NCI-H187 (cell line): Measurements from ENCODE around the gene ZNF414.
A peak's percentile ranks its signal among the peaks of the same experiment; 100 is the strongest.
"Not testable (repeated sequence)": the region's sequence is repeated elsewhere in the genome, so short reads cannot be mapped to it uniquely, and the experiment has no call there.

Source experiments
- DNase-seq, 2 experiments: peaks; one replicate each; lab custom pipeline; 2025; lab: John Stamatoyannopoulos, UW

Gene ZNF414

DNA sequence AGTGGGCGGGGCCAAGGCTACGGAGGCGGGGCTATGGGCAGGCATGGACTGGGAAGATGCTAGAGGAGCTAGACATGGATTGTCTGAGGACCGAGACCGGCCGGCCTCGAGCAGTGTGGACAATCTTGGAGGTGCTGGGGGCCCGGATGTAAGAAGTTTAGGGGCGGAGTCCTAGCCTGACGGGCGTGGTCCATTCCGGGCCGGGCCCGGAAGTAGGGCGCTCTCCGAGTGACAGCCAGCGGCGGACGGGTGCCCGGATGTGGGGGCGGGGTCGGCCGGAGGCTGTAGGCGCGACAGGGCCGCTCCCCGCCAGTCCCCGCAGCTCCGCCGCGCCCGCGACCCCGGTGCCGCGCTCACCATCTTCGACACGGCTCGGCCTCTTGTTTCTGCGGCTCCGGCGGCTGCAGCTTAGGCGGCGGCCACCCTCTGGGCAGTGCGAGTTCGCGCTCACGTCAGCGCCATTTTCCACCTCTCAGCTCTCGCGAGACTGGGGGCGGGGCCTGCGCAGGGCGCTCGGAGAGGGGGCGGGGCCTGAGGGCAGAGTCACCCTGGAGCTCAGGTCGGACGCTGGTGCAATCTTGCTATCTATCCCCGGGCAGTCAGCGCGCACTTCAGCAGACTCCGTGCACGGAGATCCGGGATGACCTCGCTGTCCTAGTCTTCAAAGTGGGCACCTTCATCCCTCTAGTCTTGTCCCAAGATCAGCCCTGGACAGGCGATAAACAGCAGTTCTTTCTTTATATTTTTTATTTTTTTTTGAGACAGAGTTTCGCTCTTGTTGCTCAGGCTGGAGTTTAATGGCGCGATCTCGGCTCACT lies at the start of gene ZNF414:
ZNF414 (minus strand) TSS at position 481 of the 818 bp plus-strand sequence; CDS start at position 360, 121 bp downstream.
- DNase-seq = peak; percentile 84 to 90

DNA sequence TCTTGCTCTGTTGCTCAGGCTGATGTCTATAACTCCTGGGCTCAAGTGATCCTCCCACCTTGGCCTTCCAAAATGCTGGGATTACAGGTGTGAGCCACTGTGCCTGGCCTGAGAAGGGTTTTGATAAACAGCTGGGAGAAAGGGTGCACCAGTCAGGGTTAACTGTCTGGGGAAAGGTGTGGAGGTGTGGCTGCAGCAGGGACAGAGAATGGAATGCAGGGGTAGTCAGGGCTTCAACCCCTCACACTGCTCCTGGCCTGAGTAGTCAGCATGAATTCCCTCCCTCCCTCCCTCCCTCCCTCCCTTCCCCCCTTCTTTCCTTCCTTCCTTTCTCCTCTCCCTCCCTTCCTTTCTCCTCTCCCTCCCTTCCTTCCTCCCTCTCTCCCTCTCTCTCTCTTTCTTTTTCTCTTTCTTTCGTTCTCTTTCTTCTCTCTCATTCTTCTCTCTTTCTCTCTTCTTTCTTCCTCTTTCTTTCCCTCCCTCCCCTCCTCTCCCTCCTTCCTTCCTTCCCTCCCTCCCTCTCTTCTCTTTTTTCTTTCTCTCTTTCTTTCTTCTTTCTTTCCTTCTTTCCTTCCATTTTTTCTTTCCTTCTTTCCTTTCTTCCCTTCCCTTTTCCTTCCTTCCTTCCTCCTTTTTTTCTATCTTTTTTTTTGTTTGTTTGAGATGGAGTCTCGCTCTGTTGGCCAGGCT lies 47.3 kb upstream of the ZNF414 start:
- DNase-seq = no peak

DNA sequence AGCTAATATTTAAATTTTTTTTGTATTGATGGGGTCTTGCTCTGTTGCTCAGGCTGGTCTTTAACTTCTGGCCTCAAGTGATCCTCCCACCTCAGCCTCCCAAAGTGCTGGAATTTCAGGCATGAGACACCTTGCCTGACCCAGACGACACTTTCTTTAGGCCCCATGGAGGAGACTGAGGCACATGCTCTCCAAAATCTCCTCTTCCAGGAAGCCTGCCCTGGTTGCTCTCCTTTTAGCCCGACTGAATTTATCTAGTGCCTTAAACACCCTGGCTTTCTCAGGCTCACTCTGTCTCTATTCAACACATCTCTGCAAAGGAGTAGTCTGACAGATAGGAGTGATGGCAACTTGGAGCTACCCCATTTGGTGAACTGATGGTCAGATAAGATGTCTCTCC lies 44.4 kb upstream of the ZNF414 start:
- DNase-seq = no peak

- DNase-seq = no peak
These were observed 43.8 kb upstream of the ZNF414 start for GRCh38 chr19:8557642-8558238.

GRCh38 chr19:8553729-8554128 lies 39.8 kb upstream of the ZNF414 start:
- not testable (repeated sequence) for DNase-seq

DNA sequence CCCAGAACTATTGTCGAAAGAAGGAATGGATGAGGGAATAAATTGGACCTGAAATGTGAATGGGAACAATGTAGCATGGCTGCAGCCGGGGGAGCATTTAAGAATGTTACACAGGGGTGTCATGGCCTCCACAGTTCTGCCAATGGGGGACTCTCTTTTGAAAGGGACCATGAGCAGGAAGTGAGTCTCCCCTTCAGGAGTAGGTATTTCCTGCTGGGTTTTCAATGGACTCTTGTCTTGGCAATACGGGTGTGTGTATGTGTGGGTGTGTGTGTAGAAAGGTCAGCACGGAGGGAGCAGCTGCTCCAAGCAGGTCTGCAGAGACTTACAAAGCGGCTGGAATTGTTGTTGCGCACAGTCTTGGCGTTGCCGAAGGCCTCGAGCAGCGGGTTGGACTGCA lies 38.8 kb upstream of the ZNF414 start:
- DNase-seq = no peak

- no peak for DNase-seq
These were observed 36.1 kb upstream of the ZNF414 start for GRCh38 chr19:8550070-8550469.

GRCh38 chr19:8545743-8546142 lies 31.8 kb upstream of the ZNF414 start:
- DNase-seq = no peak

DNA sequence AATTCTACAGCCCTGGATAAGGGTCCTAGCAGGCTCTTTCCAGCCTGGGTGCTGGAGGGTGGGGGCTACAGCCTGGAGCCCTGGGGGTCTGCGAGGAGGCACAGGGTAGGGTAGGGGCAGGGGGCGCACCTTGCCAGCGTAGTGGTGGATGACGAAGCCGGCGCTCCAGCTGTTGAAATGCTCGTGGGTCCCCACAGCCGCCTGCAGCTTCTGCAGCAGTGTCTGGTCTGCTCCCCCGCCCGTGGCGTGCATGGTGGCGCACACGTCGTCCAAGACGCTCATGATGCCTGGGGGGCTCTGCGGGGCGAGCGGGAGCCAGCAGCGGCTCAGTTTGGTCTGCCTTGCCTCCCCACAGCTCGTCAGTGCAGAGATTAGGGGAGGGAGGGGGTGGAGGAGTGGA lies 30.2 kb upstream of the ZNF414 start:
- DNase-seq = no peak

DNA sequence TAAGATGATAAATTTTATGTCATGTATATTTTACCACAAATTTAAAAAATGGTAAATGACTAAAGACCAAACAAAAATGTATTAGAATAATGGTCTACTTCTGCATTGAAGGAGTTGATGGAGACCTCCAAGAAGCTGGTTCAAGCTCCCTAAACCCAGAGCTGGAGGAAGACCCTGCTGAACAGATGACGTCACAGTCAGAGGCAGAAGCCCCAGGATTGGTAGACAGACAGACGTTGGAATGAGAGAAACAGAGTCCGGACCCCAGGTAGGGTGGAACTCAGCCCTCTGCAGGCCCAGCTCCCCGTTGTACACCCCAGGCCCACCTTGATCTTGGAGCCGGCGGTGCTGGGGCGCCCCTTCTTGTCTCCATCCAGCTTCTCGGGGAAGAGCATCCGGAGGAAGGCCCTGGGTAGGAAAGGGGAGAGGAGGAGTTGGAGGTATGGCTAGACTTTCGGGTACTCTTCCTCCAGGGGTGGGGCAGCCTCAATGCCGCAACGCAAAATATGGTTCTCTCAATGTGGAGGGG lies 25.7 kb upstream of the ZNF414 start:
- no peak for DNase-seq

GRCh38 chr19:8537099-8537498 lies 23.1 kb upstream of the ZNF414 start:
- DNase-seq = no peak

DNA sequence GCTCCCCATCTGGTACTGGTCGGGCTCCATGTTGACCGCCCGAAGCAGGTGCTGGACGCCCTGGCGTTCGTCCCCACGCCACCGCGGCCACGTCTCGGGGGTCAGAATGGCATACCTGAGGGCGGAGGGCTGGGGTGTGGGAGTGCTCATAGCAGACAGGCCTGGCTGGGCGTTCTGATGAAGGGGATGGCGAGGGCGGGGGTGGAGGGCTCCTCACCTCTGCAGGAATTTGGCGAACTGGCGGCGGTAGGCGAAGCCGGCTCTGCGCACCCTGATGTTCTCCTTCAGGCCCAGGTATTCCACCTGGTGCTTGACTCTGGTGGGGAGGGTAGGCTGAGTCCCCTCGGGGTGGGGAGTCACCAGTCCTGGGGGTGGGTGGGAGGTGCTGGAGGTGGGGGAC lies 22.3 kb upstream of the ZNF414 start:
- no peak for DNase-seq

DNA sequence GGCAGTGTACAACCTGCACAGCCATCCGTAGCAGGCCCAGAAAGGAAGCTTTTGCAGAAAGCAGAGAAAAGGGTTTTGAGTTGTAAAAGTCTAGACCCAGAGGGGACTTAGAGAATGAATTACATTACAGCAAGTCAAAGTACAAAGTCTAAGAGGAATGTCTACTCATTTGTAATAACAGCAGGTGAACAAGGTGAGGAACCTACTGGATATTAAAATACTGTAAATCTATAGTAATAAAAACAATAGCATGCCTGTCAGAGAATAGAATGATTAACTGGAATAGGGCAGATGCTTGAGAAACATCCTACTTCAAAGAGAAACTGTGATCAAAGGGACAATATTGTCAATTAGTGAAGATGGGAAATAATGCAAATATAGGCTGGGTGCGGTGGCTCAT lies 18.3 kb upstream of the ZNF414 start:
- DNase-seq = no peak

DNA sequence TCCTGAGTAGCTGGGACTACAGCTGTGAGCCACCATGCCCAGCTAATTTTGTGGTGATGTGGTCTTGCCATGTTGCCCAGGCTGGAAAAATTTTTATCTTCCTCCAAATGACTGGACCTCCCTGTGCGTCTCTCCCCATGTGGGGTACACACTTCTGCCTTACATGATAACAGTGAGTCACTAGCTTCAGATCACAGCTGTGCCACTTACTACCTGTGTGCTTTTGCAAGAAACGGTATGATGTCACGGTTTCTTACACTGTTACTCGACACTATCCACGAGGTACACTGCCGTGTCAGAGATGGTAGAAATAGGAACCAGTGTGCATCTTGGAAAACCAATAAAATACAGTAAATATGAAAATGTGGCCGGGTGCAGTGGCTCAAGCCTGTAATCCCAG lies 17.5 kb upstream of the ZNF414 start:
- no peak for DNase-seq

GRCh38 chr19:8530061-8530679 lies 16.2 kb upstream of the ZNF414 start:
- no peak for DNase-seq

- no peak for DNase-seq
These were observed 15.5 kb upstream of the ZNF414 start for GRCh38 chr19:8529369-8530006.

DNA sequence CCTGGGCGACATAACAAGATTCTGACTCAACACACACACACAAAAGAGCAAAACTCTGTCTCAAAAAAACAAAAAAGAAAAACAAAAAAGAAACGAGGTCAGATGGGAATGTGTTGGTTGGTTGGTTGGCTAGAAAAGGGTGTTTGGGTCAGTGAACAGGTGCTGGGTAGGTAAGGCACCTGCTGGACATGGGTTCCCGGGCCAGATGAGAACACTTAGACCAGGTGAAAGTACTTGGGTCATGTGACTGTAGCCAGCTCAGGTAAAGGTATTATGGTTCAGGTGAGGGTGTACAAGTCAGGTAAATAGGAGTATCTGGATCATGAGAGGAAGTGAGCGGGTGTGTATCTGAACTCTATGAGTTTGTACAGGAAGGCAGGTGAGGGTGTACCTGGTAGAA lies 14.5 kb upstream of the ZNF414 start:
- DNase-seq = no peak

DNA sequence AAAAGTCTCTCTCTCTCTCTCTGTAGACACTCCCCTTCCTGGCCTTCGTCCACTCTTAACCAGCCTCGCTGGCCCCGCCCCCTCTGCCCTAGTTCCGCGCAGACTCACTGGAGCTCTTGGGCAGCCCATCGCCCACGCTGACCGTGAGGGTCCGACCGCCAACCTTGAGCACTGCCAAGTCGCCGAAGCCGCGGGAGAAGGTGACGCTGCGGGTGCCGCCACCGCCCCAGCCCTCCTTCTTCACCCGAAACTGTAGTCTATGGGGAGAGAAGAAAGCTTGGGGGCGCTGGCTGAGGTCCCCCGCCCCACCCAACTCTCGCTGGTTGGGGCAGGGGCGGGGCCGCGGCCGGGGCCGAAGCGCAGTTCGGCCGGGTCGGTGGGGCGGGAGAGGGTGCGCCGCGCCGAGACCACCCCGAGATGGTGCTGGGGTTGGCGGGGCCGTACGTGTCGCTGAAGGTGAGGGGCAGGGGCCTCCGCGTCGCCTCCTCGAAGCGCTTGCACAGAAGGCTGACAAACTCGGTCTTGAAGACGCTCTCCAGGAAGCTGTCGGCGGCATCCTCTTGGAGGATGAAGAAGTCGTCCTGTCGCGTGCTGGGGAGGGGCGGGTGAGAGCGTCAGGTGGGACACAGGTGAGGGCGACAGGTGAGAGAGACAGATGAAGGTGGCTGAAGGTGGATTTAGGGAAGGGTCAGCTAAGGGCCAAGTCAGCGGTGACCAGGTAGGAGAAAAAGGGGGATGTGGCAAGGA lies 12.6 kb upstream of the ZNF414 start:
- DNase-seq = peak in 1 of 2 experiments; percentile 11

DNA sequence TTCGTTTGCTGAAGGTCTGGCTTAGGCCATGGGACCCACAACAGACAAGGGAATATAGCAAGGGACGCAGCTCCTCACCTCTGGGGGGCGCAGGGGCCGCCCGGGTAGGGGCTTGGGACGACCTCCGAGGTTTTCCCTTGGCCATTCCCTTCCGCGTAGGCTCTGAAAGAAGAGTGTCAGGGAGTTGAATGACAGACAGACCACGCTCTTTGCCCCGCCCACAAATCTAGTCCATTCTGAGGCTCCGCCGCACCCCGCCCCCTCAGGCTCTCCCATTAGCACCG lies 11.4 kb upstream of the ZNF414 start:
- DNase-seq = no peak

DNA sequence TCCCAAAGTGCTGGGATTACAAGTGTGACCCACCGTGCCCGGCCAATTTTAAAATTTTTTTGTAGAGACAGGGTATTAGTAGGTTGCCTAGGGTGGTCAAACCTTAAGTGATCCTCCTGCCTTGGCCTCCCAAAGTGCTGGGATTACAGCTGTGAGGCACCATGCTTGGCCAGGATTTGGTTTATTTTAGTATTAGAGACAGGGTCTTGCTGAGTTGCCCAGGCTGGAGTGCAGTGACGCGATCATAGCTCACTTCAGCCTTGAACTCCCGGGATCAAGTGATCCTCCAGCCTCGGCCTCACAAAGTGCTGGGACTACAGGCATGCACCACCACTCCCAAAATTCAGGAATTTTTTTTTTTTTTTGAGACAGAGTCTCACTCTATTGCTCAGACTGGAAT lies 5.4 kb upstream of the ZNF414 start:
- DNase-seq = no peak

DNA sequence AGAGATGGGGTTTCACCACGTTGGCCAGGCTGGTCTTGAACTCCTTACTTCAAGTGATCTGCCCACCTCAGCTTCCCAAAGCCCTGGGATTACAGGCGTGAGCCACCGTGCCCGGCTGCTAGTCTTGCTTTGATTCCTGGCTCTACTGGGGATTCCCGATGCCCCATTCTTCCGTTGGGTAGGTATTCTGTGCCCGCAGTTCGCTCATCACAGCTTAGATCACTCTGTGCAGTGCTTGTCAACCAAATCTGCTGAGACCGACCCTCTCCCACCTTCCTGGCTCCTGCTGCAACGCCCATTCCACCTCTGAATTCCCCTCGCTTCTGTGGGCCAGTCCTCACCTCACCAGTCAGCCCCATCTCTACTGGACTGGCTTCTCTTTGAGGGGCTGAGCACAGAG lies 4.6 kb upstream of the ZNF414 start:
- DNase-seq = no peak
